ENCODE data around the gene LCE1E.

DNA sequence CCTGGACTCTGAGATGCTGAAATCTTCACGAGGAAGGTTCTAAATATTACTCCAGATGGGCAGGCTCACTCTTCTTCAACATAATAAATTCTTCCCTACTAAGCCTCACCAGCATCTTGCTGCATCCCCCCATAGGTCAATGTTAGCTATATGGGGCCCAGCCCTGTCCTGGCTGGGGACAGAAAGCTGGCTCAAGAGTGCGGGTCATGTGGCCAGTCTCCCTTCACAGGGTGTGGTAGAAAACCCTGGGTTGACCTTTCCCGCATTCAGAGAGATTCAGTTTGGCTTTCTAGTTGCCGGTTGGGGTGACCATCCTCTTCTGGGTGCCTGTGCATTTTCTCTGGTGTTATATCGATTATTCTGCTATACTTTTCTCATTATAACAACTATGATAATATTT is 48.1 kb upstream of the LCE1E start:
- TF ChIP-seq, protein P1, sequence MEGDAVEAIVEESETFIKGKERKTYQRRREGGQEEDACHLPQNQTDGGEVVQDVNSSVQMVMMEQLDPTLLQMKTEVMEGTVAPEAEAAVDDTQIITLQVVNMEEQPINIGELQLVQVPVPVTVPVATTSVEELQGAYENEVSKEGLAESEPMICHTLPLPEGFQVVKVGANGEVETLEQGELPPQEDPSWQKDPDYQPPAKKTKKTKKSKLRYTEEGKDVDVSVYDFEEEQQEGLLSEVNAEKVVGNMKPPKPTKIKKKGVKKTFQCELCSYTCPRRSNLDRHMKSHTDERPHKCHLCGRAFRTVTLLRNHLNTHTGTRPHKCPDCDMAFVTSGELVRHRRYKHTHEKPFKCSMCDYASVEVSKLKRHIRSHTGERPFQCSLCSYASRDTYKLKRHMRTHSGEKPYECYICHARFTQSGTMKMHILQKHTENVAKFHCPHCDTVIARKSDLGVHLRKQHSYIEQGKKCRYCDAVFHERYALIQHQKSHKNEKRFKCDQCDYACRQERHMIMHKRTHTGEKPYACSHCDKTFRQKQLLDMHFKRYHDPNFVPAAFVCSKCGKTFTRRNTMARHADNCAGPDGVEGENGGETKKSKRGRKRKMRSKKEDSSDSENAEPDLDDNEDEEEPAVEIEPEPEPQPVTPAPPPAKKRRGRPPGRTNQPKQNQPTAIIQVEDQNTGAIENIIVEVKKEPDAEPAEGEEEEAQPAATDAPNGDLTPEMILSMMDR (IDR thresholded peaks at IDR 0.05; ENCODE audit: insufficient read depth, low read depth, low read length), result no peak
- TF ChIP-seq EZH2 (IDR thresholded peaks at IDR 0.05; ENCODE audit: insufficient read depth, low read length), result no peak
